ENCODE measurements around the gene PINK1.
"Not testable (repeated sequence)": the region's sequence is repeated elsewhere in the genome, so short reads cannot be mapped to it uniquely, and the experiment has no call there.

PINK1 gene

DNA sequence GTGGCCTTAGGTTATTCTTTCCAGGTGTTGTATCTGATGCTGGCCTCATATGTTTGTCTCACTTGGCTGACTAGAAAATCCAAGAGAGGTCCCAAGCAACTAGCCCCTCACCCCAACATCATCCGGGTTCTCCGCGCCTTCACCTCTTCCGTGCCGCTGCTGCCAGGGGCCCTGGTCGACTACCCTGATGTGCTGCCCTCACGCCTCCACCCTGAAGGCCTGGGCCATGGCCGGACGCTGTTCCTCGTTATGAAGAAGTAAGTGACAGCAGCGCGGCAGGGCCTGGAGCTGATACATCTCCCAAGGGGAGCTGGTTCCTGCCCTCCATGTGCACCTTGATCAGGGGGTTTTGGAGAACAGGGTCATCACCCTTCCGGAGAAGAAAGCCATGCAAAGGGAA lies 11.2 kb downstream of the PINK1 start:
- DNase-seq (ENCODE audit: low read depth in 2 of 2): no peak

DNA sequence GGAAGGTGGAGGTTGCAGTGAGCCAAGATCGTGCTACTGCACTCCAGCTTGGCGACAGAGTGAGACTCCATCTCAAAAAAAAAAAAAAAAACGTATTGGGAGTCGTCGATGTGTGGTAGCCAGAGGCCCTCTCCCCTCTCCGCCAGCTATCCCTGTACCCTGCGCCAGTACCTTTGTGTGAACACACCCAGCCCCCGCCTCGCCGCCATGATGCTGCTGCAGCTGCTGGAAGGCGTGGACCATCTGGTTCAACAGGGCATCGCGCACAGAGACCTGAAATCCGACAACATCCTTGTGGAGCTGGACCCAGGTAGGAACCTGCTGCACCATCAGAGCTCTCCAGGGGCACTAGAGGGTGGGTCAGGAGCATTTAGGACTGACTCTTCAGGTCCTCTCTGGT lies 12.2 kb downstream of the PINK1 start:
- DNase-seq (ENCODE audit: low read depth in 2 of 2): no peak

DNA sequence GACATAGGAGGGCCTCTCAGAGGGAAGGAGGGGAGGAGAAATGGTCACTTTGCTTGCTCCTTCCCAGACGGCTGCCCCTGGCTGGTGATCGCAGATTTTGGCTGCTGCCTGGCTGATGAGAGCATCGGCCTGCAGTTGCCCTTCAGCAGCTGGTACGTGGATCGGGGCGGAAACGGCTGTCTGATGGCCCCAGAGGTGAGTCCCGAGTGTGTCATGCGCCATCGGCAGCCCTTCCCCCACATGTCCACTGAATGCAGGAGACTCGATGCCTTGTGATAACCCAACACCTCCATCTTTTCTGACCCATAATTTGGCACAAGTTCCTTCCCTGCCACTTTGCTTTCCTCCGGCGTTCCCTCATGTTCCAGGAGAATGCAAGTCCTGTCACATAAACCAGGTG lies 15.2 kb downstream of the PINK1 start:
- no peak for DNase-seq (ENCODE audit: low read depth in 2 of 2)

DNA sequence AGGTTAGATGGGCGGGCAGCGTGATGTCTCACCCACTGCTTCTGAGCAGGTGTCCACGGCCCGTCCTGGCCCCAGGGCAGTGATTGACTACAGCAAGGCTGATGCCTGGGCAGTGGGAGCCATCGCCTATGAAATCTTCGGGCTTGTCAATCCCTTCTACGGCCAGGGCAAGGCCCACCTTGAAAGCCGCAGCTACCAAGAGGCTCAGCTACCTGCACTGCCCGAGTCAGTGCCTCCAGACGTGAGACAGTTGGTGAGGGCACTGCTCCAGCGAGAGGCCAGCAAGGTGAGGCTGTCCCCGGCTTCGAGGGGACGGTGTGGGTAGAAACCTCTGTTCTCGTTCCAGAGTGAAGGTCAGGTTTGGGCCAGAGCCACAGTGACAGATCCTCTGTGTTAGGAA lies 15.7 kb downstream of the PINK1 start:
- DNase-seq (ENCODE audit: low read depth in 2 of 2): no peak

DNA sequence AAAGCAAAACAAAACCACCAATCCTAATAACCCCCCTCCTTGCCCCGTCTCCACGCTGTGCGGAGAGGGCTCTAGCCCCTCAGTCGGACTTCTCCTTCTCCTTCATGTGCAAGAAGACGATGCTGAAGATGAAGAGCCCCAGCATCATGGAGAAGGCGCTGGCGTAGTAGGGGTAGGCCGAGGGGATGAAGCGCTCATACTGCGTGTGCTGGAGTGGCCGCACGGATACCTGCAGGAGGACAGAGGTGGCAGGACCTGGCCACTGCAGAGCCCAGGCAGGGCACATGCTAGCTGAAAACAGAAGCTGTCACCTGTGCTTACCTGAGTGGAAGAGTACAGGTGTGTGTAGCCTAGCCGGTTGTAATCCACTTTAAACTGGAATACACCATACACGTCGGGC lies 19.0 kb downstream of the PINK1 start:
- no peak for DNase-seq (ENCODE audit: low read depth in 2 of 2)

DNA sequence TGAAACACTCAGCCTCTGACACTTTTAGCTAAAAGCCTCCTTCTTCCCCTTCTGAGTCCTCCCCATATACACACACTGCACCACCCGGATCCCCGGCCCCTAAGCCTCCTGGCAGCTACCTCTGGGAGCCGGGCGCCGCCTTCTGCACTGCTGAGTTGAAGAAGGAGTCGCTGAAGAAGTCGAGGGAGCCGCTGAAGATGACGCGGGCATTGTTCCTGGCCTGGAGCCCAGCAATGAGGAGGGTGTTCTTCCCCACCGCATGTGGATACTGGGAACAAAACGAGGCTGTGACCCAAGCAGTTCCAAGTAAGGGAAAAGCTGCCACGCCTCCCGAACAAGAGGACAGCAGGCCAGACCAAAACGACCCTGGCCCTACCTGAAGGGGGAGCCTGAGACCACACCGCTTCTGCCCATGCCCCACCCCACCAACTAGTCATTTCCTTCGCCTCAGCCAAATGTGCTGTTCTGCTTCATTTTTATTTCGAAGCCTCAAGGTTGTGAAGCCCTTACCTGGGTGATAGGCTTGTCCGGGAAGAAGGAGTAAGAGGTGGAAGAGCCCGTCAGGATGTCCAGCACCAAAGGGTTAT lies 20.9 kb downstream of the PINK1 start:
- DNase-seq (ENCODE audit: low read depth in 2 of 2): no peak

DNA sequence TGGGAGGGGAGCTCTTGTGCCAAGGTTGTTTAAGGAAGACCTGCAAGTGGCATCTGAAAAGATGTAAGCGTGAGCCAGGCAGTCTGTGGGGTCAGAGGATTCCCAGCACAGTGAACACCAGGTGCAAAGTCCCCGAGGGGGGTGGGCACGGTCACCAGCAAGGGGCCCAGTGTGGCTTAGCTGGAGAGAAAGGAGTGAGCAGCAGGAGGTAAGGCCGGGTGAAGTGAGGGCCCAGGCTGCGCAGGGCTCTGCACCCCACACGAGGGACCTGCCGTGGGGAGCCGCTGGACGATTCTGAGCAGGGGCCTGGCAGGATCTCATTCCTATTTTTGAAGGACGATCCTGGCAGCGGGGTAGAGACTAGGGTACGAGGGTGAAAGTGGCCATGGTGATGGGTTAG lies 23.8 kb downstream of the PINK1 start:
- no peak for DNase-seq (ENCODE audit: low read depth in 2 of 2)

DNA sequence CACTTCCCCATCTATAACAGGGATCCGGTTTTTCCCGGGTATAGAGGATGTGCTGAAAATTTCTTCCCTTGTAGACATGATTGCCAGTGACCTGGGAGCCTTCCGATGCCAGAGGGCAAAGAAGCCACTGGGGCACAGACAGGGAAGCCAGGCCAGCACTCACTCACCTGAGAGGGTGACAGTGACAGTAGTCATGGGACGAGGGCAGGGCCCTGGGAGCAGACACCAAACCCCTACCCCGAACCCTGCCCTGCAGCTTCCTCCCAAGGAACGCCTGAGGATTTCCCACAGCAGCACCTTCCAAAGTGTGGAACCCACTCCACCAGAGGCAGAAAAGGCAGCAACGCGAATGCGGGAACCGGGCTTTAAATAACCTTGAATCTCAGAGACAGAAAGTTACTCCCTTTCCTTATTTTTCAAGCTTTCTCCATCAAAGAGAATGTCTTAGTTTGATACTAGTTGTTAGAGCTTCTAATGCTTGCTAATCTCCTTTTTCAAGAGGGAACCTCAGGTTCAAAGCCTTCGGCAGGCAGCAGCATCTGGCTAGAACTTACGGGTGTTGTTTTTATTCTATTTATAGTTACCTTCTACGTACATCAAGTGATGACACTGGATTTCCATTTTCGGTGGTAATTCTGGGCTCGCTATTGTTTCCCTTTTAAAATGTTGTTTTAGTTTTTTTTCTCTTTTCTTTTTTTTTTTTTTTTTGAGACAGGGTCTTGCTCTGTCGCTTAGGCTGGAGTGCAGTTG lies 25.1 kb downstream of the PINK1 start:
- no peak for DNase-seq (ENCODE audit: low read depth in 2 of 2)

DNA sequence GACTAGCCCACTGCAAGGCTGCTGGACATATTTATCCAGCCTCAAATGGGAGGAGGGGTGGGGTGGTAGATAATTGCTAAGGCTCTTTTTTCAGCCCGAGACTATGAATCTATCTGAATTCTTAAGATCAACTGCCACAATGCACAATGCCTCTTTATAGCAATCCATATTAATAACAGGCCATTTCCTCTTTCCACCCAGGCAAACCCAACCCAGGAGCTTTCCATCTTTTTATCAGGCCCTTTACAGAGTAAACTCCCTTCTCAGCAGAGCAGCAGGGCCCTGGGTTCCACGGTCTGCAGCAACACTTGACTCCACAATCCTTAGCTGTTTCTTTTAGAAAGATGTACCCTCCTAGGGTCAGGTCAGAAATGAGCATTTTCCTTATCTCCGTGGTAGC lies 27.1 kb downstream of the PINK1 start:
- DNase-seq (ENCODE audit: low read depth in 2 of 2): no peak

DNA sequence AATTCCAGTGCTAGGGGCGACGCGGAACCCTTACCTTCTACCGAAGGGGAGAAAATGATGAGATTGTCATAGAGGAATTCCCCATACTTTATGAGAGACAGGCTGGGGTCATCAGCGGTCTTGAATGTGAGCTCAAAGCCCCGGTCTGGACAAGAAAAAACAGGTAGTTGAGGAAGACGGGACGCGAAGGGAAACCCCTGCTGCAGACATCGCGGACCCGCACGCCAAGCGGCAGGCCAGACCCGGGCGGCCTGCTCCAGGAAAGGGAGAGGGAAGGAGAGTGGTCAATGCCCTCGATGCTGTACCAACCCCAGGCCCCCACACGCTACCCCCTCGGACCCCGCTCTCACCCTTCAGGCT lies 27.6 kb downstream of the PINK1 start:
- DNase-seq (ENCODE audit: low read depth in 2 of 2): no peak

DNA sequence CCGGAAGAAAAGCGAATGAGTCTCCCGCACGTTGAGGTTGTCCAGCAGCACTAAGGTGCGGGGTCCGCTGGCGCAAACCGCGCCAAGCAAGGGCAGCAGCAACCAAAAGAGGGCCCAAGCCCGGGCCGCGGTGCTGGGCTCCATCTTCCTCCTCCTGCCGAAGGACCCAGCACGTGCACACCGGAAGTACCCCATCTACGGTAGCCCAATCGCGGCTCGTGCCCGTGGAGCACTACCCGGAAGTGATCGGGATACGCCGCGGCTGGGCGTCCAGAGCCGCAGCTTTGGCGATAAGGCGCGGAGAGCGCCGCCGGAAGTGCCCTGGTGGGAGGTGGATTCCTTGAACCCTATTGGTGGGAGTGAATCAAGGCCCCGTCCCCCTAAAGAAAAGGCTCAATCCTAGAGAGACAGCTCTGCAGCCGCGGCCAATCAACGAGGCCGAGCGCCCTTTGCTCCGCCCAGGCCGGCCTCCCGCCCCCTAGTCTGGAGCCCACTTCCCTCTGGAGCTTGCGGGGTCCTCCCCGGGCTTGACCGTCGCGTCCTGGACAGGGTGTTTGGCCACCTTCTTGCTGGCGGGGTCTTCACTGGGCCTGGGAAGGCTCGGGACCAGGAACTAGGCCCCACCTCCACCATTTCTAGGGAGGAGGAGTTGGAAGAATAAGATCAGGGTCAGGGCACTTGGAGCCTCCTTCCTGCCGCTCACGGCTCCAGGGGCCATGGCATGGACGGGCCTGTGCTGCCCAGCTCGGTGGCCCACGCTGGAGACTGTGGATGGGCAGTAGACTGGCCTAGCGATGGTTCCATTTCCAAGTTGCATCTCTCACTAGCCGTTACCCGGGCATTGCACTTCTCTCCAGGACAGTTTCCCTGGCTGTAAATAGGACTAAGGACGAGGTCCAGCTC lies 28.2 kb downstream of the PINK1 start, which contains the start of gene DDOST:
DDOST (minus strand) TSS at position 163 of the 903 bp plus-strand sequence; CDS start at position 144, 19 bp downstream.
- peak; percentile 93 to 96 for DNase-seq (ENCODE audit: low read depth in 2 of 2)

DNA sequence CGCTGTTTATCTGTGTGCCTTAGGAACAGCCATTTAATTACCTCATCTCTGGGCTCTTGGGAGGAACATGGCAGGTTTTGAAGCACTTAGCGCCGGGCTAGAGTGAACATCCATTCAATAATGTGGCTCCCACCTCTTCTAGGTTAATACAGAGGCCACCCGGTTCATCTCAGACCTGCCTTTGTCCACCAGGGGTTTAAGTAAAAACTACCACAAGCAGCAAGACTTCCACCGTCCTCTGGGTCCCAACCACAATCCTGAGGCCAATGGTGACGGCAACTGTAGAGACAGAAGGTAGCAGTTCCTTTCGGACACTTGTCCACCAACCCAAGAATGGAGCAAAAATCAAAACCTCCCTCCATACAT lies 28.8 kb downstream of the PINK1 start:
- no peak for DNase-seq (ENCODE audit: low read depth in 2 of 2)

DNA sequence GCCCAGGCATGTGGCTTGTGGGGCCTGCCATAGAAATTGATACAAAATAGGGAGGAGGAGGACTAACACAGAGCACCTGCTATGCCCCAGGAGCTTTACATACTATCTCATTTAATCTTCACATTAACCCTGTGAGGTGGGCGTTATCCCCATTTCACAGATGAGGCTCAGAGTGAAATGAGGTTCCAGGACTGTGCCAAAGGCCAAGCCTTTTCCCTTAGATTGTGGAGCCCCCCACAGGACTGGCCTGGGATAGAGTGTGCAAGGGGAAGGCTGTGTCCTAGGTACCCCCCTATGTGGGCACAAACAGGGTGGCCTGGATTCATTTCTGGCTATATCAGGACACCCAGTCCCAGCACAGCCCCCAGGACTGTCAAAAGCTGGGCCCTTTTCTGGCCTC lies 30.1 kb downstream of the PINK1 start:
- no peak for DNase-seq (ENCODE audit: low read depth in 2 of 2)

DNA sequence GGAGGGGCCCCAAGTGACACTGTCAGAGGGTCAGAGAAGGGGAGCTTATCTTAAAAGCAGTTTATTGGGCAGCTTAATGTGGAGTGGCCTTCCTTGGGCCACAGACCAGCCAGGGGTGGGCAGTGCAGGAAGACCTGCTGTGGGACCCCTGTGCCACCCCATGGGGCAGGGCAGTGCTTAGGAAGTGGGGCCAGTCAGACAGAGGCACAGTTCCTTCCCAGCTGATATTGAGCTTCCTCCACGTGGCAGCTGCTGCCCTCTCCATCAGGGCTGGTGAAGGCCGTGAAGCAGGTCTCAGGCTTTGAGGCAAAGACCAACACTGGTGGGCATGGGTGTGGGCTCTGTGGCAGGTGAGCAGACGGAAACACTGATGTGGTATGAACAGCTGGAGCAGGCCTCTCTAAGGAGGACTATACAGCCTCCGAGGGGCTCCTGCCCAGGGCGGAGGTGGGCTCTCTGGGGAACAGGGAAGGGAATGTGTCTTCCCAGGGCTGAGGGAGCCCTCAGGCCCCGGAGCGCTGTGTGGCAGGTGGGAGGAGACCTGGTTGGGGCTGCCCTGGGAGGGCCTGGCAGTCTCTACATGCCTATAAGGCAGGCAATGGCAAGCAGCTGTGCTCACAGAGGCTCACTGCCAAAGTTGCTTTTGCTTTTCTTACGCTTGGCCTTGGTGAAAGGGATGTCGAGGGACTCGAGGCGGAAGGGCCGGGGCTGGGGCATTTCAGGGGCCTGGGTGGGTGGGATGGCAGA lies 30.9 kb downstream of the PINK1 start:
- no peak for DNase-seq (ENCODE audit: low read depth in 2 of 2)

DNA sequence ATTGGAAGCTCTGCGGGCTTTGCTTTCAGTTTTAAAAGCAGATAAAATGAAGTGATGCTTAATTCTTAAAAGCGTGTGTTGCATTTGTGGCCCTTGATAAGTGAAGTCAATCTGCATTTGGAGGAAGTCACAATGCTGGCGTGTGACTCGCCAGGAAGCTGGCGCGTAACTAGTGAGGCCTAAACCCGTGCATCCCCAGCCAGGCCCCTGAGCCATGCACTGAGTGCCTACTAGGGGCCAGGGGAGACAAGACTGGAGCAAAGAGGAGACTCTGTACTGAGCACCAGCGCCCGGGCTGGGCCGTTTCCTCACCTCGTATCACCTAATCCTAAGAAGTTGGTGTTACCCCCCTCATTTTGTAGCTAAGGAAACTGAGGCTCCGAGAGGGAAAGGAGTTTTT lies 32.5 kb downstream of the PINK1 start:
- no peak for DNase-seq (ENCODE audit: low read depth in 2 of 2)

DNA sequence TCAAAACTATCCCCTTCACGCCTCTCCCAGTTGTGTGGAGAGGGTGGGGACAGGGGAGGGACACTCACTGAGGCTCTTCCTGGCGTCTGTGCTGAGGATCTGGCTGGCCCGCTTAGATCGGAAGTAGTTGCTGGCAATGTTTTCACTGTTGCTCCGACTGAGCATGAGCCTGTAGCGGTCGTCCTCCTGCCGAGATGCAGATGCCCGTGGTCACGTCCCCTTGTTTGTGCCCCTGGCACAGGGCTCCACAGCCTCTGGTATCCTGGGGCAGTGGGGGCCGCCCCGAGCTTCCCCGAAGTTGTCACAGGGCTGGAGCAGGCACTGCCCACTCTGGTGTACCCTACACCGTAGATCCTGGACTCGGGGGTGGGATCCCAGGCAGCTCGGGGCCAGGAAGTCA lies 32.9 kb downstream of the PINK1 start:
- DNase-seq (ENCODE audit: low read depth in 2 of 2): no peak

DNA sequence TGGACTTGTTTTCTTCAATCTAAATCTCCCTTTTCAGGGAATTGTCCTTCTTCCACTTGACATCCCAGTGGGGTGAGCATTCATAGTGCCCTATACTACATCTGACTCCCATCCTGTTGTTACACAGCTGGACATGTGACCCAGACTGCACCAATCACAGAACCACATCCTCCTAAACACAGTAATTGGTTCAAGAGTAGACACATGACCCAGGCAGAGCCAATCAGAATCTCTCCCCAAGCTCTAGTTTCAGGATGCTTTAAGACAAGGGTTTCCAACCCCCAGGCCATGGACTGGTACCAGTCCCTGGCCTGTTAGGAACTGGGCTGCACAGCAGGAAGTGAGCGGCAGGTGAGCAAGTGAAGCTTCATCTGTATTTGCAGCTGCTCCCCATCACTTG lies 33.5 kb downstream of the PINK1 start:
- no peak for DNase-seq (ENCODE audit: low read depth in 2 of 2)

DNA sequence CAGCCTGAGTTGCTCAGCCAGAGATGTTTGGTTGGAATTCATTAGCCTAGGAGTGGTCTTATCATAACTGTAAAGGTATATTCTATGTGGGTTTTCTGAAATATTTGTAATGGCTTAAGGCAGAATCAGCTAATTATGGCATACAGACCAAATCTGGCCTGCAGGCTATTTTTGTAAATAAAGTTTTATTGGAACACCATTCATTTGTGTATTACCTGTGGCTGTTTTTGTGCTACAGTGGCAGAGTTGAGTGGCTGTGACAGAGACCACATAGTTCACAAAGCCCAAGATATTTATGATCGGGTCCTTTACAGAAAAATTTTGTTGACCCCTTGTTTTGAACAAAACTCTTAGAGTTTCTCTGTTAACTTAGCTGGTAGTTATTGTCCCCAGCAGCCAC lies 35.3 kb downstream of the PINK1 start:
- DNase-seq (ENCODE audit: low read depth in 2 of 2): no peak

DNA sequence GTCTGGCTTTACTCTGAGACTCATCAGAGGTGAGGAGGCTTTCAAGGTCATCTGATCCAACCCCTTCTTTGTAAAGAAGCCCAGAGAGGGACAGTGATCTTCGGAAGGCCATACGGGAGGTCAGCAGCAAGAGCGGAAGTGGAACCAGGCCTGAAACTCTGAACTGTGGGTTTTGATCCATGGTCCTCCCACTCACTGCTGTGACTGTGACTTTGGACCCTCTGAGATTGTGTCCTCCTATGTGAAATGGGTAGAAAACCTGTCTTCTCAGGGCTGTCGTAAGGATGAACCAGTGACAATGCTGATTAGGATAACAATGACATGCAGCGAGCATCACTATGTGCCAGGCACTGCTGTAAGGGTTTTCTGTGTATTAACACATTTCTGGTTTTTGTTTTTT lies 37.7 kb downstream of the PINK1 start:
- no peak for DNase-seq (ENCODE audit: low read depth in 2 of 2)

DNA sequence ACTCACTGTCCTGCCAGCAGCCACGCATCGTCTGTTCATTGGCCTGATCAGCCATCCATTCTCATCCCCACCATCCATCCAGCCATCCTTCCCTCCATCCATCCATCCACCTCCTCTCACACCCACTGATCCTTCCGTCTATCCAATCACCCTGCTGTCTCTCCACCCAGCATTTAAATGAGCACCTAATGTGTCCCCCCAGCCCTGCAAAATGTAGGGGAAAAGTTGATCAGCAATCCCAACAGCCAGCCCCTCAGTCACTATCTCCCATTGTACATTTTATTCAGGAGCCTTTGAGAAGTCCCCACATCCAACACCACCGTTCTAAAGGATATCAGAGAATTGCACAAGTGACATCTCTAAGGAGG lies 39.0 kb downstream of the PINK1 start:
- no peak for DNase-seq (ENCODE audit: low read depth in 2 of 2)

DNA sequence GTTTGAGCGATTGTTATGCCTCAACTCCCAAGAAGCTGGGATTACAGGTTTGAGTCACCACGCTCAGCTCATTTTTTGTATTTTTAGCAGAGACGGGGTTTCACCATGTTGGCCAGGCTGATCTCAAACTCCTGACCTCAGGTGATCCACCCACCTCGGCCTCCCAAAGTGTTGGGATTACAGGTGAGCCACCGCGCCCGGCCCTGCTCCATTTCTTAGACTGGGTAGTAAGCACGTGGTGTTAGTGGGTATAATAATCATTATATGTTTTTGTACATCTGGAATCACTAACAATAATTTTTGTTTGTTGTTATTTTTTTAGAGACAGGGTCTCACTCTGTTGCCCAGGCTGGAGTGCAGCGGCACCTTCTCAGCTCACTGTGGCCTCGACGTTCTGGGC lies 40.4 kb downstream of the PINK1 start:
- not testable (repeated sequence) for DNase-seq (ENCODE audit: low read depth in 2 of 2)

DNA sequence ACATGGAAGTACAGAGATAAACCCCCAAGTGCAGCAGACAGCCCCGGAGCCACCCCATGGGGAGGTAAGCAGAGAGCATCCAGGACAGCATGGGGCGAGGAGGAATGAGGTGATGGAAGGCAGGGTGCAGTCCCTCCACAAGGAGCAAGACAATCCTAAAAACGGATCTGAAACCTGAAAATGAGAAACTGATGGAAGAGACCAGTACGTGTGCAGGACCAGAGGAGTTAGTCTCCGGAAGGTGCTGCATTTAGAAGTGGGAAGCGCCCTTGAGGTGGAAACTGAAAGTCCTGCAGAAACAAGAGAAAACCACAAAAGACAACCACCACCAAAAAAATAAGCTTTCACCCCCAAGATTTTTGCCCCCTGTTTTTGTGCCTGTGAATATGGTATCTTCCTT lies 45.3 kb downstream of the PINK1 start:
- no peak for DNase-seq (ENCODE audit: low read depth in 2 of 2)
